MM.1S (cell line): Measurements from ENCODE around the gene NBPF1.
"Not testable (repeated sequence)": the region's sequence is repeated elsewhere in the genome, so short reads cannot be mapped to it uniquely, and the experiment has no call there.

ENCODE experiments used
- DNase-seq: peaks from one replicate; pipeline ENCODE4 v3.0.0-alpha.2; 2015
- H2AFZ ChIP-seq: fragments of 300-600 bp; sonication (generic); 2 replicates; pipeline ENCODE4 v1.6.0; 2016; ENCODE audit warnings: antibody characterized with exemption, low read length
- H3F3A ChIP-seq: fragments of 300-600 bp; sonication (generic); 2 replicates; pipeline ENCODE4 v1.6.1; 2016; ENCODE audit warnings: mild to moderate bottlenecking, antibody characterized with exemption, low read length, moderate library complexity, mixed read lengths; ENCODE audit not compliant: insufficient read depth
- H3K27ac ChIP-seq: fragments of 300-600 bp; sonication (generic); 2 replicates; pipeline ENCODE4 v1.5.1; 2016; ENCODE audit warnings: mild to moderate bottlenecking, low read length
- H3K27me3 ChIP-seq: fragments of 300-600 bp; sonication (generic); replicated peaks from 2 replicates; pipeline ENCODE4 v1.6.0; 2016; ENCODE audit warnings: low read length; ENCODE audit not compliant: insufficient read depth
- H3K36me3 ChIP-seq: fragments of 300-600 bp; sonication (generic); replicated peaks from 2 replicates; pipeline ENCODE4 v1.6.1; 2016; ENCODE audit warnings: mild to moderate bottlenecking, low read length, mixed read lengths; ENCODE audit not compliant: insufficient read depth
- H3K4me1 ChIP-seq: fragments of 300-600 bp; sonication (generic); 2 replicates; pipeline ENCODE4 v1.6.1; 2016; ENCODE audit warnings: low read length, mixed read lengths
- H3K4me2 ChIP-seq: fragments of 300-600 bp; sonication (generic); 2 replicates; pipeline ENCODE4 v1.6.0; 2016; ENCODE audit warnings: low read depth, low read length
- H3K4me3 ChIP-seq: fragments of 300-600 bp; sonication (generic); 2 replicates; pipeline ENCODE4 v1.5.1; 2016; ENCODE audit warnings: low read length, mixed read lengths
- H3K79me2 ChIP-seq: fragments of 300-600 bp; sonication (generic); 2 replicates; pipeline ENCODE4 v1.6.1; 2016; ENCODE audit warnings: mixed run types, low read length, mixed read lengths
- H3K9ac ChIP-seq: fragments of 300-600 bp; sonication (generic); 2 replicates; pipeline ENCODE4 v1.6.1; 2016; ENCODE audit warnings: low read length, mixed read lengths
- H3K9me2 ChIP-seq: fragments of 300-600 bp; sonication (generic); replicated peaks from 2 replicates; pipeline ENCODE4 v1.6.1; 2016; ENCODE audit warnings: mild to moderate bottlenecking, low read length, mixed read lengths; ENCODE audit not compliant: insufficient read depth
- H3K9me3 ChIP-seq: fragments of 300-600 bp; sonication (generic); replicated peaks from 2 replicates; pipeline ENCODE4 v1.6.1; 2016; ENCODE audit warnings: mild to moderate bottlenecking, low read length, mixed read lengths; ENCODE audit not compliant: insufficient read depth
- H4K20me1 ChIP-seq: fragments of 300-600 bp; sonication (generic); 2 replicates; pipeline ENCODE4 v1.6.1; 2016; ENCODE audit warnings: mild to moderate bottlenecking, low read length, moderate library complexity, mixed read lengths; ENCODE audit not compliant: insufficient read depth
- CTCF ChIP-seq: fragments of 300-600 bp; sonication (generic); IDR thresholded peaks from 2 replicates; pipeline ENCODE4 v1.5.1; 2016; ENCODE audit warnings: antibody characterized with exemption, low read length, mixed read lengths
- EZH2 ChIP-seq: fragments of 300-600 bp; sonication (generic); optimal IDR thresholded peaks from 2 replicates; pipeline ENCODE3; 2017; ENCODE audit warnings: low read depth, mild to moderate bottlenecking, antibody characterized with exemption, low read length, mixed read lengths
- EZH2phosphoT487 ChIP-seq: fragments of 300-600 bp; sonication (generic); IDR thresholded peaks from 2 replicates; pipeline ENCODE4 v1.6.1; 2018; ENCODE audit warnings: antibody characterized with exemption, low read length

The NBPF1 gene

GRCh38 chr1:16644482-16645270, 31.3 kb upstream of the NBPF1 start:
- Histone ChIP-seq H3K79me2 (peaks cover 36% of the 10 kb centered on the region), H3K9ac (peak overlapping the region; percentile 75), H3K27ac (peak overlapping the region; percentile 23; the same call in 1 of the 2 replicates), H3K4me1 (peaks cover 15% of the 10 kb centered on the region), H3K4me3 (peak overlapping the region; percentile 77), H2AFZ (peak overlapping the region; percentile 88), H3K4me2 (peak overlapping the region; percentile 87)
- not testable (repeated sequence) for H3K36me3 ChIP-seq, H3K27me3 ChIP-seq, H3F3A ChIP-seq, H3K9me2 ChIP-seq, H4K20me1 ChIP-seq, H3K9me3 ChIP-seq
- peak; percentile 64 for TF ChIP-seq CTCF
- DNase-seq, result peak; percentile 99

- no peak for DNase-seq
- Histone ChIP-seq H3K4me2 (peak overlapping the region; percentile 87), H3K9me3 (no peaks in the 10 kb centered on the region), H2AFZ (peak overlapping the region; percentile 88), H3F3A (peaks cover 4% of the 10 kb centered on the region; the same call in 1 of the 2 replicates), H3K27ac (peak overlapping the region; percentile 23; the same call in 1 of the 2 replicates), H3K36me3 (no peaks in the 10 kb centered on the region), H4K20me1 (no peaks in the 10 kb centered on the region), H3K79me2 (peaks cover 42% of the 10 kb centered on the region), H3K9ac (peak overlapping the region; percentile 75), H3K9me2 (no peaks in the 10 kb centered on the region), H3K27me3 (no peaks in the 10 kb centered on the region), H3K4me3 (peak overlapping the region; percentile 77), H3K4me1 (peaks cover 15% of the 10 kb centered on the region)
- TF ChIP-seq CTCF (no peak), EZH2 (no peak), EZH2phosphoT487 (no peak)
Observed at GRCh38 chr1:16644193-16644481, 30.8 kb upstream of the NBPF1 start.

- H4K20me1 ChIP-seq, H3K36me3 ChIP-seq, H3K27ac ChIP-seq, H3K9me2 ChIP-seq, H3F3A ChIP-seq, H3K9me3 ChIP-seq, H3K27me3 ChIP-seq: not testable (repeated sequence)
- H3K4me3 ChIP-seq, result peak overlapping the region; percentile 77
- peaks cover 44% of the 10 kb centered on the region for H3K79me2 ChIP-seq
- peak overlapping the region; percentile 87 for H3K4me2 ChIP-seq
- peak; percentile 39 for DNase-seq
- peak overlapping the region; percentile 88 for H2AFZ ChIP-seq
- peaks cover 15% of the 10 kb centered on the region for H3K4me1 ChIP-seq
- peak overlapping the region; percentile 75 for H3K9ac ChIP-seq
Observed at GRCh38 chr1:16643476-16644192, 30.3 kb upstream of the NBPF1 start.

GRCh38 chr1:16643001-16643411, 29.6 kb upstream of the NBPF1 start:
- H3K4me3 ChIP-seq, H3K27me3 ChIP-seq, DNase-seq, H3K36me3 ChIP-seq, H3K9ac ChIP-seq, H3F3A ChIP-seq, H3K9me3 ChIP-seq, H3K9me2 ChIP-seq, H3K27ac ChIP-seq, H2AFZ ChIP-seq, H4K20me1 ChIP-seq: not testable (repeated sequence)
- peak overlapping the region; percentile 87; the same call in 1 of the 2 replicates for H3K4me2 ChIP-seq
- H3K4me1 ChIP-seq, result peaks cover 15% of the 10 kb centered on the region
- H3K79me2 ChIP-seq, result peaks cover 44% of the 10 kb centered on the region

GRCh38 chr1:16642025-16642966, 28.9 kb upstream of the NBPF1 start:
- not testable (repeated sequence) for H3K4me2 ChIP-seq, H2AFZ ChIP-seq, H3K27me3 ChIP-seq, H4K20me1 ChIP-seq, H3K9ac ChIP-seq, H3K9me2 ChIP-seq, H3F3A ChIP-seq, H3K9me3 ChIP-seq, DNase-seq, H3K27ac ChIP-seq, H3K4me3 ChIP-seq, H3K36me3 ChIP-seq
- peaks cover 44% of the 10 kb centered on the region for H3K79me2 ChIP-seq
- H3K4me1 ChIP-seq, result peaks cover 15% of the 10 kb centered on the region
